GM18519 (cell line): ENCODE data around the gene EBF3.

Experiments
- ATAC-seq: cut with Tn5 transposase; IDR thresholded peaks from one replicate; pipeline ENCODE4 v1.9.1; 2021; ENCODE audit warnings: mild to moderate bottlenecking, moderate library complexity; ENCODE audit not compliant: unreplicated experiment, low FRiP score

Gene EBF3

DNA sequence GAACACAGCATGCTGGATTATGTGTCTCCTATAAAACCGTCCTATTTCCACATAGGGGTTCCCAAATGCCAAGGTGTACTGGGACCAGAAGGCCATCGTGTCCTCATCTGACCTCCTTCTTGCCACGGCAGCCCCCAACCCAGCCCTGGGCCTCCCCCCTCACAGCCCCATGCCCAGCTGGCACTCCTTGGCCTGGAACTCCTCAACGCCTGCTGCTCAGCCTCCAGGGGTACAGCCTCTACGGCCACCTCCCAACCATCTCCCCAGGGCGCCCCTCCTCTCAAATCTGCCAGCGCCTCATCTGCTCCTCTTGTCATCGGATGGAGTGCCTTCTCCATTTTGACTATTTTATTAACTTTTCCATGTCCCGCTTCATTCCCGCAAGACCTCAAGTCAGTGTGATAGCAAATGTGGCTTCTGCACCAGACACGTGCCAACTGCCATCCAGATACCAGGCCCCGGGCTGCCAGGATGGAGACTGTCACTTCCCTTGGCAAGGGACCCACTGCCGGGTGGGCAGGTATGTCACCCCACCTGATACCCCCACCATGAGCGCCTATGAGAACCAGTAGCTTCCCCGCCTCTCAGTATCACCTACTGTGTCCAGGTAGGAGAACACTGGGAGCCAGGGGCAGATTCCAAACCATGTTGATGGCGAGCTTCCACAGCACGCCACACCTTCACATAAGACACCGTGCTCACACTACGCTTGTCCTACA, 106.7 kb downstream of the EBF3 start:
- no peak for ATAC-seq

DNA sequence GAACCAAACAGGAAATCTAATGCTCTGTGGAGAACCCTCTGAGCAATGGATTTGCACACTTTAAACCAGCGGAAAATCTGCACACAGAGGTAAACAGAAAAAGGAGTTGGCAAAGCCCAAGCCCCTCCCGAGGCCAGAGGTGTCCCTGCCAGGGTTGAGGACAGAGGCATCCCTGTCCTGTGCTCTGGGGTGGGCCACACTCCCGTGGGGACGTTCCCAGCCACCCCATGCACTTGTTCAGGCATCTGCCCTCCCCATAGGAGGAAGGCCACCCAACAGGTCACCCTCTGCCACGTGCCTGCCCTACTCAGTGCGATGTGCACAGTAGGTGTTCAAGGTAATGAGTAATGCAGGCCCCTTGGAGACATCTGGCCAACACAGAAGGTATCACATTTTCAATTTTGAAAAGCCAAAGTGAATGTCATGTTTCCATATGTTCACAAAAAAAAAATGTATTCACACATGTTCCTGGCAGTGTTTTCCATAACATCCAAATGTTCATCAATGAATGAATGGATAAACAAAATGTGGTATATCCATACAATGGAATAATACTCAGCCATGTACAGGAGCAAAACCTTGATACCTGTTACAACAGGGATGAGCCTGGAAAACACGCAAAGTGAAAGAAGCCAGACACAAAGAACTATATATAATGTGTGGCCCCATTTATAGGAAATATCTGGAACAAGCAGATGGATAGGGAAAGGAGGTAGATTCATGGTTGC, 108.1 kb downstream of the EBF3 start:
- ATAC-seq = no peak

DNA sequence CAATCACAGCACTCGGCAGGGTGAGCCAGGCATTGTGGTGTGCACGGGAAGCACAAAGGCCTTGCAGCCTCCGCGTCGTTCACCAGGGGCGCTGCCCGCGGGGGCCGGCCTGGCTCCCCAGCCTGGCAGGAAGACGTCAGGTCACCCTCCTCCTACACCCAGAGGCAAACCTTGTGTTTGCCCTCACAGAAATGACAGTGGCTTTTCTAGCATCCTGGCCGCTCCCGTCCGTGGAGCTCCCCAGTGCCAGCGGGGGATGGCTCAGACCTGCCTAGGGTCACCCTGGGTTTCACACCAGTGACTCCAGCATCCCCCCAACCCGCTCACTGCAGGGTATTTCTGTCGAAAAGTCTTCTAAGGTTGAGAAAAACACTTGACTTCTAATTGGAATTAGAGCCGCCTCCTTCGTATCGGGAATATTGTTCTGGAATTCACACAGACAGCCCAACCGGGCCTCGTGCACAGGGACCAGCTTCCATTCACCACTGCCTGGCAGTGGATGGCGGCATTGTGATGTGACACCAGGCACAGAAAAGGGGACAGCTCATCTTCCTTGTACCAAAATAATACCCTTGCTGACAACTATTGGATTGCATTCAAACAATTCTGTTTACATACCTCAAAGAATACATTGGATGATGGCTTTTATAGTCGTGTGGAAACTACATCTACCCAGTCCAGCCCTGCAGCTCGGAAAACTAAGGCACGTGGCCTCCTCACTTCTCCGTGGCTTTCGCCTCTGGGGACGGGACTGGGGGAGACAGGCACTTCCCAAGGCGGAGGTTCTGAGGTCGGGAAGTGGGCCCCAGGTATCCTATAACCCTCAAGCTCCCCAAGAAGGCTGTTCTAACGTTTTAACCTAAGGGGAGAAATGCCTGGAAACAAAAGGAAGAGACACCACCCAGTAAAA, 109.0 kb downstream of the EBF3 start:
- ATAC-seq = no peak

DNA sequence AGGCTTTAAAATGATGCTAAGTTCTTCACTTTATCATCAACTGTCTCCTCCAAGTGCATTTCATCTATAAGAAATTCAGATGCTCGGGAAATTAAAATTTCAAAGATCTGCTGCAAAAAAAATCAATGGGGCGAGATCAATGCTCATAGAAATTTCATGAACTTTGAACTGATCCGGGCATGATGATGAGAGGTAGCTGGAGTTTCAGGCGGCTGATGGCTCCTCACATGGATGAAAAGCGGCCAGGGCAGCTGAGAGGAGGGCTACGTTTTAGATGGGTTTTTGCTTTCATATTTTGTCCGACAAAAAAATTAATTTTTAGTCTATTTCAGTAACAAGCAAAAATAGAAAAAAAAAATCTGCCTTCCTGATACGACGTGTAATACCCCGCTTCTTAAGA, 109.9 kb downstream of the EBF3 start:
- no peak for ATAC-seq

DNA sequence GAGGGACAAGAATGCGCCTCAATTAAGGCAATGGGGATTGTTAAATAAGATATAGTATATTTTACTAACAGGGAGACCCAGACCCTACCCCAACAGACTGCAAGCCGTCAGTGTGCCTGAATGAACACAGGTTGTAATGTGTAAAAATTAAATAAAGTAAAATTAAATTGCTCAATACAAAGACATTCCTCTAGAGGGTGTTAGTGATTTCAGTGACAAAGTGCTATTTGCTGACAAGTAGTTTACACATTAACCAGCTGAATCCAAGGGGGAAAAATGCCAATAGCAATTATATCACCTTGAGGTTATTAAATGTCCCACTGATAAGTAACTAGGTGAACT, 110.5 kb downstream of the EBF3 start:
- no peak for ATAC-seq

DNA sequence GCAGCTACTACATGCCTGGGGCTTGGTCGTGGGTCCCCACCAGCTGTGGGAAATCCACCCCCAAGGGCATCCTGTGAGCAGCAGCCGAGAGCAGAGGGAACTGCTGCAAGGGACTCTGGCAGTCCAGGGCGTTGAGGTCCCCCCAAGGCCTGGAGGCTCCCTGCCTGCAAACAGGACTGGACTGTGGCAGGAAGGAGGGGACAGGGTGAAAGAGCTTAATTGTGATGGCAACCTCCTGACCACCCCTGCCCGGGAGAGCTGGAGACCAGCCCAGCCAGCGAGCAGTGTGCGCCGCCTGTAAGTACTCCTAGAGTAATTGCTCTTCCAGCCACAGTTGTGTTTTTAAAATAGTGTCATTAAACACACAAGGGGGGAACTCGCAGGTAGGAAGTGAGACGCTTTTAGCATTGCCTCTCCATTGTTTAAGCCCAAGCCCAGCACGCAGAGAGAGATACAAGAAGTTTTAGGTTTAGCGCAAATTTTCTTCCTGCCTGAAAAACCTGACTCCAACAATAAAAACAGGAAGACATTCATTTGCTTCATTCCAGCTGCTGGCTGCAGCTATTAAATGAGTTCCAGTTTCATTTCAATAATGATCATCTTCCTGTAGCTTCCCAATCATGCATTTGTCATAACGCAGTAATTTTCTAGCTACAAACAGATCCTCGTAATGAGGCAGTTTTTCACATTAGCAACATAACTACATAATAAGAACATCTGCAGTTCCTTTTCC, 111.1 kb downstream of the EBF3 start:
- no peak for ATAC-seq

DNA sequence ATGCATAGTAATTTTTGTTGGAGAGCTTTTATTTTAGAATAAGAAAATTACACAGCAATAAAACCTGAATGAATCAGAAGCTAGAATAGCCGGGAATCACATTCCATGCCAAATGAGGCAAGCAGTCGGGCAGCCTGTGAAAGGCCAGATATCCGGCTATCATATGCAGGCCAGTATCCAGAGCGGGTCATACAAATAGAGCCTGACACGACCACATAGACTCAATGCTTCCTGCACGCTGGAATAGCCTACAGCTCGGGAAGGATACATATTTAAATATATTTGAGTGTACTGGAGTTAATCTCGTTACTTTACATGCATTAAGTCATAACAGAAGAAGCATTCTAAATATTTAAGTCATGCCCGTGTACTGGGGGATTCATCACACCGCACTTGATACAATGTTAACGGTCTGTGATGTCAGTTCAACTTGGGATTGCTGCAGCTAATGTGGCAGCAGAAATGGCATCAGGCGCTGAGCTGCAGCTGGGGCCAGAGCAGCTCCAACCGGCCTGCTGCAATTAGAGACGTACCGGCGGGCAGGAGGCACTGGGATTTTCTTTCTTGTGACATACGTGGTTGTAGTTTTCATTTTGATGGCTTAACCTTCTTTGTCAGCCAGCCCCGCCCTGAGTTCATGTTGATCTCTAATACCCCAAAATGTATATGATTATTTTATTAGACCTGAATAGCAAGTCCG, 112.0 kb downstream of the EBF3 start:
- ATAC-seq = no peak

DNA sequence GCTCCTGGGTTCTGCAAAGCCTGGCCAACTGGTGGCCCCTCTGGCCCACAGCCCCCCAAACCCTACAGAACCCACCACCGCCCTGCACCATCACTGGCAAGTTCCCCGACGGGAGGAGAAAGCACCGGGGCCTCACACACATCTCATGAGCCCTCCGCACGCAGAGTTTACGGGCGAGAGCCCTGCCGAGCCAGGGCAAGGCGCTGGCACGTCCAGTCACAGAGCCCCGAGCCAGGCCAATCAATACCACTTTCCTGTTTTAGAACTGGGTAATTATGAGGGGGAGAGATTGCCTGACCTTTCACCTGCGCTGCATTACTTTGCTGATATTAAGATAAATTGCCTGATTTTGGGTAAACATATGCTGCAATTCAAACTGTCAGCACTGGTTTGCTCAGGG, 113.3 kb downstream of the EBF3 start:
- no peak for ATAC-seq

DNA sequence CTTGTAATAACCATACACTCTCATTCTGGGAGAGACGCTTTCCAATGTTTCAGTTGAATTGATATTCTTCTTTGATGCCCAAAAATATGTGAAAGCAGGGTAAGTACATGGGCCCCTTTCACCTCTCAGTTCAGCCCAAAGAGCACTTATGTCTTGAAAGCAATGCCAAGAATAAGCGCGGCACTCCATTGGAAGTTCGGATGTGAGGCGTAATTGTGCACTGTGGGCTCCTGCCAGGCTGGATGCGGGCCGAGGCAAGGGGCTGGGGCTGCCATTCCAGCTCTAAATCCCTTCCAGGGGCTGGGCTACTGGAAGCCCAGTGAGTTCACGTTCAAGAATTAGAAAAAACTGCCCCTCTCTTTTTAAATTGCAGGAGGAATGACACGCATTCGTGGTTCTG, 113.8 kb downstream of the EBF3 start:
- no peak for ATAC-seq

DNA sequence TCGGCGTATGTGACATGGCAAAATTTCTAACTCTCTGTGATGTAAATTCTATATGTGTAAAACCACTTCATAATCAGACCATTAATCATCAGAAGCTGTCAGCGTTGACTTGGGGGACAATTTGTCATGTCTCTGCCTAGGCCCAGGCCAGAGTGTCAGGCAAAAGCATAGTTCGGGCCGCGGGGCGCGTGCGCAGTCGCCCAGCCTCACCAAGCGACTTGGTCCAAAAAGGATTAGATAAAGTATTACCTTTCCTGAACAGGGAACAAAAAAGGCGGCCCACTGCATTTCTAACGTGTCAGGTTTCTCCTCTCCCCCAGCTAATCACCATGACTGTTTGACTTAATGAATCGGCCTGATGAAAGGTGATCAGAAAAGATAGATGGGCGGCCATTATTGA, 114.2 kb downstream of the EBF3 start:
- ATAC-seq = no peak

DNA sequence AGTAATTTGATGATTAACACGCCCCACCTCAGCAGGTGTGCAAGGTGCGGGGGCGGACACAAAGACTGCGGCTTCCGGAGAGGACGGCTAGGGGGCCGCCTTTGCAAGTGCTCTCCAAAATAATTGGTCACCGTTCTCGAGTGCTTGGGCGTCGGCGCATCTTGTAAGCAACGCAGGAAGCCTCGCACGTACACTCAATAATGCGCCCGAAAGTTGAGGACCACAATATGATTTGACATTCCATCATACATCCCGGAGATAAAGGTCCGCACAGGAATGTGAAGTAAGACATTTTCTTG, 114.7 kb downstream of the EBF3 start:
- no peak for ATAC-seq

DNA sequence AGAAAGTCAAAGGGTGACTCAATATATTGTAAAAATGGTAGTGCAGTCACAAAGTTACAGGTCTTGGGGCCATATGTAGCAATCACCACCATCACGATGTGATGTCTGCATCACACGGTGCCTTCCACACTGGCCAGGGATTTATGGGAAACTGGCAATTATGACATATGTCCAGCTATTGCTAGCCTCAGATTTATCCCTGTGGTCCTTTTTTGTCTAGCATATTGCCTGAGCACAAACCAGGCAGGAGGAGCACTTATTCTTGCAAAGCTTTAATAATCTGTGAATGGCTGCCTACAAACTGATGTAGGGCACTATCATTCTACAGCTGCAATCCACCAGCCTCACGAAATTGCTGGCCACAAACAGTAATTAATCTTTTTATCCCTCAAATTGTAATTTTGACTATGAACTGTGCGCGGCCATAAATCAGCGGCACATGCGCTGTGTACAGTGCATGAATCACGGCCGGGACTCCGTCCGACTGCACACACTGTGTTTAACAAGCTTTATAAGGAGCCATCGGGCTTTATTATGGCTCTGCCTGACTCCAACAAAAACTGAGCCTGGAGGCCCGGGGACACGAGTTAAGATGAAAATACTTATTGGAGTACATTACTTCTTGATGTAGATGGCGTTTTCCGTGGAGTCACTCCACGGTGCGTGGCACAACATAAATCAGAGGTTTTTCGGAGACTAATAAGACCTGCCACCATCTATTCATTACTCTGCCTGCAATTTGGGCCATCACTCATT, 115.2 kb downstream of the EBF3 start:
- no peak for ATAC-seq

DNA sequence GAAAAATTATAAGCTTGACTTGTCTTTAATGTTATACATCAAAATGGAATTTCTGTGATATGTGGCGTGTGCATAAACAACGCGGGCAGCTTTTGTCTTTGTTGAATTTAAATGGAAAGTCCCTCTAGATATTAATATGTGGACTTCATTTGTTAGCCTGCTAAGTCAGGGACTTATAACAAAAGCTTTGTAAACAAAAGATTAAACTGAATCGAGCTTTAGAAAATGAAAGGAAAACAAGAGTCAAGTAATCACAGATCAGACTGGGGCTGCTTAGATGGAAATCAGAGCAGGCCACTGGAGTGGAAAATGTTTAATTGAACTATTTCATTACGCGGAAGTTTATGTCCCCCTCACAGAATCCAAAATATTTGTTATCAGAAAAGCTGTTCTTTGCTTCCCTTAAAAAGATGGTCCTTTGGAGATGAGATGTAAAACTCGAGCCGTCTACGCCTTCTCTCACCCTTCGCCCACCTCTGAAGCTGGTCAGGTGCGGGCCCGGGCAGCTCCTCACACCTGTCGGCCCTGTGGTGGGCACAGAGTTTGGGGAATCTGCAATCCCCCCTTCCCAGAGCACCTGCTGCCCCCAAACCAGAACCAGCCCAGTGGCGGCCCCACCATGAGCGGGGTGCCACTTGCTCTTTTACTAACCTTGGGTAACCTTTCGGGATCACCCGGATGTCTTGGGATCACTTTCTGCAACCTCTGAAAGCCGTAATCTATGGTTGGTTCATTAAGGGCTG, 116.2 kb downstream of the EBF3 start:
- ATAC-seq = no peak

DNA sequence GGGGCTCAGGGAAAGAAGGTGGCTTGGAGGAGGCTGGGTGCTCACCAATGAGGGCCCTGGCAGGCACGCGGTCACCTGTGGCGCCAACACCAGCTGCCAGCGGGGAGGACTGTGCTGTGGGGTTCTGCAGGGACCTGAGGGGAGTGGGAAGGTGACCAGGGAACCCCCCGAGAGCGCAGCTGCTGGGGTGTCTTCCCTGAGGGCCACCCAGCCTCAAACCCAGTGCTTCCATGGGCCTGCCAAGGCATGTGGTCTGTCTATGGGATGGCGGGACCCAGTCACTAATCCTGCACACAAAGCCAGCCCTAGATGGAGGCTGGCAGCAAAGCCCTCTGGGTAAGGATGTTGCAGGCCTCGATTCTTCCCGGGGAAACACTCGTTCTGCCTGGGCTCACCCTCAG, 117.1 kb downstream of the EBF3 start:
- ATAC-seq = no peak

DNA sequence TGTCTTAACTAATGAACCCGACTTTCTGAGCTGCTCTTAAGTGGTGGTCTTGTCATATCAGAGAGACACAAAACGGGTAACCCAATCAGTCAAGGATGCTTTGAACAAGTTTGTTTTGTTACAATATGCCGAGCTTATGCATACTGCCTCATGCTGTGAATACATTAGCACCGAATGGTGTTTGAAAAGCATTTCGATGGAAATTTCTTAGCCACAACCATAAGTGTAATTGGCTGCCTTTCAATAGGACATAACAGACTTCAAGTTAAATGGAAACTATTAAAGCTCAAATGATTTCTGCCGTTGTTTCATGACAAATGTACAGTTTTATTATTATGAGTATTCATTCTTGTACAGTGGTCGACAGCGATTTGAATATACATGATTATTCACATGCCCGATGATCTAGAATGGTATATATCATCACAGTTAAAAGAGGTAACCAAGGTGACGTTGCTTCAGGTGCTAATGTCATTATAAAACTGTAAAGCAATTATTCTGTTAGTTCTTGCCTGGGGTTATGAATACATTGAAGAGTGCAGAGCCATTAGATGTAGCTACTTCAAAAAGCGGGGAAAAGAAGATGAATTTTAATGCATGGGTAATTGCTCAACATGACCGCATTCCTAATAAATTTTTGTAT, 118.8 kb downstream of the EBF3 start:
- ATAC-seq = no peak

DNA sequence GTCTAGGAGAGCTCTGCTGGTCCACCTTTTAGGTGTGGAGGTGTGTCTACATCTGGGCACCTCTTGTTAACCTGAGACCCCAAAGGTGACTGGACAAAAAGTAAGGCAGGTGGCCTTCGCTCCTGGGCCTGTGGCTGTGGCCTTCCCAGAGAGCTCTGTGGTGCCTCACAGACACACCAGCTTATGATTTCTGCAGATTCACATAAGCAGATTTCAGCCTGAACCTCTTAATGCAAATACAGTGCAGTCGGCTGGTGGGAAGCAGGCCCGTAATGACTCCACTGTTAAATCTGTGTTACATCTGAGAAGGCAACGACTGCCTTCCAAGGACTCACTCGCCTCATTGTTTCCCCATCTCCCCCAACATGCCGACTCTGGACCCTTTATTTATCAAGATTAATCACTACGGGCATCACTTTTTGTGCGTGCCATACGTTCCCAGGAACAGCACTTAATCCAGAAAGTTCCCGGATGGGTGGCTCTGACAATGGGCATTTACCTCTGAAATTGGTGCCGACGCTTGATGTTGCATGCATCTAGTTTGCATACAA, 119.8 kb downstream of the EBF3 start:
- ATAC-seq = no peak

DNA sequence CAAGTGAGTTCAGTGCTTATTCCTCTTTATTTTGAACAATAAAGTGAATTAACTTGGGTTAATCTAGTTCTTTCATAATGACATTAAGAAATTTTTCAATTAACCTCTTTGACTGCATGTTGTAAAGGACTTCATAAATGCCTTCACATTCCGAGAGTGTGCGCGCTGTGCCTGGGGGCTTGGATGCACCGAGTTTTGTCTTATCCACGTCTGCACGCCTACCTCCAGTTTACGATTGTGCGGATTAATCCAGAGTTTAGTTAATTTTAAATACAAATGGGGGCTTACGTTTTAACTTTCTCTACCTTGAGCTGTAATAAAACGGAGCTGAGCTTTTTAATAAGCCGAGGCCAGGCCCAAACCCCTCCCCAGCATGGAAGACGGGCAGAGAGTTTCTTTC, 120.4 kb downstream of the EBF3 start:
- no peak for ATAC-seq

DNA sequence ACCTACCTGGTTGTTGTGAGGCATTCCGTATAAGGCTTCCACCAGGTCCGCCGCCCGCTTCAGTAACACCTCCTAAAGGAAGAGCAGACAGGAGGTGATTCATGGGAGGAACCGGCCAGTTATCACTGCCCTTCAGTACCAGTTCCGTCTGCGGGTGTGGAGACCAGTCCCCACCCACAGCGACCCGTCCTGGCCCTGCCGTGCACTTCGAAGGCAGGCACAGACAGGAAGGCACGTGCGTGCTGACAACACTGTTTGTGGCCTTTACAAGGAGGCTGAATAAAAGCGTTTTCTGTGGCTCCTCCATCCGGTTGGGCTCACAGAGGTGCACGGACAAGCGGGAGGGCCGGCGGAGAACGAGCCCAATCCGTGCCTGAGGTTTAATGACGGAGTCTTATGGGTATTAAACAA, 120.9 kb downstream of the EBF3 start:
- no peak for ATAC-seq
